Measurements from ENCODE around the gene STK17A.

Gene STK17A

GRCh38 chr7:43582503-43583423 is at the start of gene STK17A:
Gene STK17A (plus strand): TSS chr7:43583108. CDS start chr7:43583244, 136 bp downstream.
- peak; percentile 53 to 95 (median 84) for DNase-seq

GRCh38 chr7:43533801-43534479 is 49.0 kb upstream of the STK17A start:
- no peak for DNase-seq

- no peak for DNase-seq
These were observed 47.9 kb upstream of the STK17A start for GRCh38 chr7:43535031-43535451.

GRCh38 chr7:43535810-43536585 is 46.9 kb upstream of the STK17A start:
- DNase-seq, result no peak

- no peak for DNase-seq
These were observed 46.1 kb upstream of the STK17A start for GRCh38 chr7:43536773-43537172.

- DNase-seq, result no peak
These were observed 45.0 kb upstream of the STK17A start for GRCh38 chr7:43537765-43538403.

- DNase-seq, result no peak
These were observed 44.5 kb upstream of the STK17A start for GRCh38 chr7:43538404-43538771.

GRCh38 chr7:43540471-43540870 is 42.4 kb upstream of the STK17A start:
- DNase-seq, result no peak

GRCh38 chr7:43542716-43543115 is 40.2 kb upstream of the STK17A start:
- DNase-seq, result no peak

- no peak for DNase-seq
These were observed 36.7 kb upstream of the STK17A start for GRCh38 chr7:43546231-43546630.

GRCh38 chr7:43550427-43550826 is 32.5 kb upstream of the STK17A start:
- no peak for DNase-seq

GRCh38 chr7:43552122-43552521 is 30.8 kb upstream of the STK17A start:
- peak in 1 of 56 donors; percentile 12 for DNase-seq

- DNase-seq, result no peak
These were observed 28.9 kb upstream of the STK17A start for GRCh38 chr7:43553999-43554398.

- no peak for DNase-seq
These were observed 28.5 kb upstream of the STK17A start for GRCh38 chr7:43554423-43554822.

GRCh38 chr7:43557831-43558495 is 24.9 kb upstream of the STK17A start:
- no peak for DNase-seq

- no peak for DNase-seq
These were observed 23.6 kb upstream of the STK17A start for GRCh38 chr7:43559171-43559945.

- DNase-seq, result no peak
These were observed 23.0 kb upstream of the STK17A start for GRCh38 chr7:43559946-43560335.

- DNase-seq, result no peak
These were observed 22.1 kb upstream of the STK17A start for GRCh38 chr7:43560742-43561330.

- DNase-seq, result no peak
These were observed 20.5 kb upstream of the STK17A start for GRCh38 chr7:43562383-43562782.

- DNase-seq, result no peak
These were observed 17.1 kb upstream of the STK17A start for GRCh38 chr7:43565786-43566185.
